ENCODE results near the gene C2CD4C.

Gene C2CD4C

DNA sequence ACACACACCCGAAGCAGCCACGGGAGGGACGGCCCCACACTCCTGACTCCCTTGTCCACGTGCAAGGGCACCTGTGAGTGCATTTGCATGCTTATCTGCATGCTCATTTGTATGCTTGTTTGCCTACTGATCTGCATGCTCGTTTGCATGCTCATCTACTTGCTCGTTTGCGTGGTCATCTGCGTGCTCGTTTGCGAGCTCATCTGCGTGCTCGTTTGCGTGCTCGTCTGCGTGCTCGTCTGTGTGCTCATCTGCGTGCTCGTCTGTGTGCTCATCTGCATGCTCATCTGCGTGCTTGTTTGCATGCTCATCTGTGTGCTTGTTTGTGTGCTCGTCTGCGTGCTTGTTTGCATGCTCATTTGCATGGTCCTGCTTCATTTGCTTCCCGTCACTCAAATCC is 28.1 kb upstream of the C2CD4C start:
- TF ChIP-seq, protein P1, sequence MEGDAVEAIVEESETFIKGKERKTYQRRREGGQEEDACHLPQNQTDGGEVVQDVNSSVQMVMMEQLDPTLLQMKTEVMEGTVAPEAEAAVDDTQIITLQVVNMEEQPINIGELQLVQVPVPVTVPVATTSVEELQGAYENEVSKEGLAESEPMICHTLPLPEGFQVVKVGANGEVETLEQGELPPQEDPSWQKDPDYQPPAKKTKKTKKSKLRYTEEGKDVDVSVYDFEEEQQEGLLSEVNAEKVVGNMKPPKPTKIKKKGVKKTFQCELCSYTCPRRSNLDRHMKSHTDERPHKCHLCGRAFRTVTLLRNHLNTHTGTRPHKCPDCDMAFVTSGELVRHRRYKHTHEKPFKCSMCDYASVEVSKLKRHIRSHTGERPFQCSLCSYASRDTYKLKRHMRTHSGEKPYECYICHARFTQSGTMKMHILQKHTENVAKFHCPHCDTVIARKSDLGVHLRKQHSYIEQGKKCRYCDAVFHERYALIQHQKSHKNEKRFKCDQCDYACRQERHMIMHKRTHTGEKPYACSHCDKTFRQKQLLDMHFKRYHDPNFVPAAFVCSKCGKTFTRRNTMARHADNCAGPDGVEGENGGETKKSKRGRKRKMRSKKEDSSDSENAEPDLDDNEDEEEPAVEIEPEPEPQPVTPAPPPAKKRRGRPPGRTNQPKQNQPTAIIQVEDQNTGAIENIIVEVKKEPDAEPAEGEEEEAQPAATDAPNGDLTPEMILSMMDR (conservative IDR thresholded peaks at IDR 0.05; ENCODE audit: low read depth, low read length) = no peak
- H3K4me3 ChIP-seq (ENCODE audit: low read length) = no peak overlapping the region
- no peak for DNase-seq (ENCODE audit: low read depth)

DNA sequence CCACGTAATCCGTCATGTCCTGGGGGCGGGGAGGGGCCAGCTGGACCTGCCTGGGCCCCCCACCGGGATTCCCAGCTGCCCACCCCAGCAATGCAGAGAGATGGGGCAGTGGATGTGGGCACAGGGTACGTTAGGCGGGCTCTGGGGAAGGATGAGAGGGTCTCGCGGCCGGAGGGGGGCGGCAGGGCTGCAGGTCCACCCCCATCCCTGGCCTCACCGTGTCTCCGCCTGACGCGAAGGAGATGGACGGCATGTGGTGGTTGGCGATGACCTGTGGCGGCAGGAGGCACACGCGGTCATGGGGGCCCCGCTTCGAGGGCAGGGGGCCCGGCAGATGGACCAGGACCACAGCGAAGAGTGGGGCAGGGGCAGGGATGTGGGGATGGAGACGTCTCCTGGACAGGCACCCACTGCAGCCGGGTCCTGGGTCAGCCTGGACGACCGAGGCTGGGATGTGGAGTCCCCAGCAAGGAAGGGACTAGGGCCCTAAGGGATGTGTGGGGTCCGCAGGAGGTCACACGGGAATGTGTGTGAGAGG is 27.5 kb upstream of the C2CD4C start:
- no peak for DNase-seq (ENCODE audit: low read depth)
- TF ChIP-seq, protein P1 (conservative IDR thresholded peaks at IDR 0.05; ENCODE audit: low read depth, low read length) = no peak
- H3K4me3 ChIP-seq (ENCODE audit: low read length) = no peak overlapping the region

DNA sequence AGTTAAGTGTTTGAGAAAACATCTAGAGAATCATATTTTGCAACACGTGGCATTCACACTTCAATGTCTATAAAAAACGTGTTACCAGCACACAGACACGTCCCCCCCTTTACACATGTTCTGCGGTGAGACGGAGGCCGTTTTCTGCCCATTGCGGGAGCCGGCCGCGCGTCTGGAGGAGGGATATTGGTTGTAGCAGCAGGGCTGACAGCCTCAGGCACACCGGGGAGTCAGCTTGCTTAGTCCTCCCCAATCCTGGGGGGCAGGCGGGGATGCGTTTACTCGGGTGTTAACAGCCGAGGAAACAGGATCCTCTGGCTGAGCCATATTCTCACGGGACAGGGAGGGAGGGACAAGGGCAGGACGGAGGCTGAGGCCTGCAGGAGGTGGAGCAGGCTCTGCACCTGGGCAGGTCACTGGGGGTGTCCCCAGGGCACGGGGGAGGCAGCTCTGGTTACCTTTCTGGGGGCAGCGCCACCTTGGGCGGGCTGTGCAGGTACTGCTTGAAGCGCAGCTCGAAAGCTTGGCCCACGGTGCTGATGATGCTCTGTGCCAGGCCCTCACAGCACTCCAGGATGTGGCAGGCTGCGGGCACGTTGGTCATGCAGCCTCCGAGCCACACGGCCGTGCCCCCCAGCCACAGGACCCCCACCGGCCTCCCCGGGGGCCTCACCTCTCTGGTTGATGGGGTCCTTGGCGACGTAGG is 26.9 kb upstream of the C2CD4C start:
- no peak for DNase-seq (ENCODE audit: low read depth)
- no peak overlapping the region for H3K4me3 ChIP-seq (ENCODE audit: low read length)
- TF ChIP-seq, protein P1 (conservative IDR thresholded peaks at IDR 0.05; ENCODE audit: low read depth, low read length) = no peak

DNA sequence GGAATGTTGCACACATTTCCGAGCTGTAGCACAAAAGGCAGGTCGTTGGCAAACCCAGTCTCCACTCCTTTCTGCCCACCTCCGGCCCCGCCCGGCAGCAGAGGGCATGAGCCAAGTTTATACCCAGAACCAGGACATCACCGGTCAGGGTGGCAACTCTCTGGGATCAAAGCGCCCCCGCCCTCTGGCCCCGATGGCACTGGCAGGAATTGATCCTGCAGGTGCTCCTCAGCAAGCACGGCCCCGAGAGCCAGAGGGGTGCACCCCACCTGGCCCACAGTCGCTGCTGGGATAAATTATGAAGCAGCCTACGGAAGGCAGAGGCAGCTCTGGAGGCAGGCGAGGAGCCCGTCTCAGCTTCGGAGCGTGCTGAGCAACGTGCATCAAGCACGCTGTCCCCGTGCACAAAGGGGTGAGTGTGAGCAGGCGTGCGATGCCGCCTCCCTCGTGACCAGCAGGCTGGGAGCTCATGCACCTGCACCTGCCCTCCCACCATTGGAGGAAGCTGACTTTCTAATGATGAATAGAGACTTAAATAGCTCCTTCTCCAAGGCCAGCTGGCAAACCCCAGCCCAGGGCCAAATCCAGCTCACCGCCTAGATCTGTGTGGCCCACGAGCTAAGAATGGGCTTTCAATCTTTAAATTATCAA is 26.2 kb upstream of the C2CD4C start:
- TF ChIP-seq, protein P1 (conservative IDR thresholded peaks at IDR 0.05; ENCODE audit: low read depth, low read length) = no peak
- DNase-seq (ENCODE audit: low read depth) = no peak
- no peak overlapping the region for H3K4me3 ChIP-seq (ENCODE audit: low read length)

DNA sequence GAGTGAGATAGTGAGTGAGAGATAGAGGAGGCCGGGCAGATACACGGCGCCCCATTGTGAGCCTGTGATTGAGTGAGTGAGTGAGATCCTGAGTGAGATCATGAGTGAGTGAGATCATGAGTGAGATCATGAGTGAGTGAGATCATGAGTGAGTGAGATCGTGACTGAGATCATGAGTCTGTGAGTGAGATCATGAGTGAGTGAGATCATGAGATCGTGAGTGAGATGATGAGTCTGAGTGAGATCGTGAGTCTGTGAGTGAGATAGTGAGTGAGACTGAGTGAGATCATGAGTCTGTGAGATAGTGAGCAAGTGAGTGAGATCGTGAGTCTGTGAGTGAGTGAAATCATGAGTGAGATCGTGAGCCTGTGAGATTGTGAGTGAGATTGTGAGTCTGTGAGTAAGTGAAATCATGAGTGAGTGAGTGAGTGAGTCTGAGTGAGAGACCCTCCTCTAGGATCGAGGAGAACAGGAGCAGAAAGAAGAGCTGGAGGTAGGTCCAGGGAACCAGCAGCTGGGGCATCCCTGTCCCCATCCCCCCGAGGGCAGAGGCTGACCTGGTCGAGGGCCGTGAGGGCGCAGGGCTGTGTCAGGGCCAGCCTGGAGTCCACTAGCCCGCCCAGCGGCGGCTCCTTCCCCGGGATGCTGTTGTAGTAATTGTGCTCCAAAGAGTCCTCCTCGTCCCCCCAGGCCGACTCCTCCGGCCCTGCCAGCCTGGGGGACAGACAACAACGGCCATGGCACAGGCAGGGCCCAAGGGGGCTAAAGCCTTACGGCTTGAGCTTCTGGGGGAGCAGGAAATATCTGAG is 25.4 kb upstream of the C2CD4C start:
- TF ChIP-seq, protein P1 (conservative IDR thresholded peaks at IDR 0.05; ENCODE audit: low read depth, low read length) = no peak
- no peak overlapping the region for H3K4me3 ChIP-seq (ENCODE audit: low read length)
- no peak for DNase-seq (ENCODE audit: low read depth)

DNA sequence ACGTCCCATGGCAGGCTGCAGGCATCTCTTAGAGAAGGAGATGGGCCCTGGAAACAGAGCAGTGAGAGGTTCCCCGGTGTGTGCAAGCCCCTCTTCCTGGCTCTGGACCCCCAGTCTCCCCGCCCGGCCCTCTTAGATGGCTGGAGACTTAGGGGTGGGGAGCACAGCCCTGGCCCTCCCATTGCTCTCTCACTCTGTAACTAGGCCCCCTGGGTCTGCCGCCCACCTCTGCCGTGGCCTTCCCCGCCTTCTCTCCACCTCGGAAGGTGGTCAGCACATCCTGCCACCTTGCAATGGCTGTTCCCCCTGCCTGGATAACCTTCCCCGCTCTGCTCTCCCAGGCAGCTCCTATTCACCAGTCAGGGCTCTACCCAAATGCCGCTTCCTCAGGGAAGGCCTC is 21.8 kb upstream of the C2CD4C start:
- DNase-seq (ENCODE audit: low read depth) = no peak
- TF ChIP-seq, protein P1 (conservative IDR thresholded peaks at IDR 0.05; ENCODE audit: low read depth, low read length) = no peak

More for the DNA sequence above, 21.8 kb upstream of the C2CD4C start:
- H3K4me3 ChIP-seq (ENCODE audit: low read length) = no peak overlapping the region

All from retinal pigment epithelial cell (primary cell).